PFSK-1 (cell line): ENCODE results near the gene FBN1.

Source experiments
- POLR2AphosphoS5 ChIP-seq: IDR thresholded peaks from 2 replicates; pipeline ENCODE4 v1.6.1; 2012; ENCODE audit warnings: low read depth, mild to moderate bottlenecking, control low read depth, low read length, moderate library complexity
- TAF1 ChIP-seq: IDR thresholded peaks from 2 replicates; pipeline ENCODE4 v1.6.1; 2012; ENCODE audit warnings: low read length, control low read depth, borderline replicate concordance; ENCODE audit not compliant: insufficient read depth

- TF ChIP-seq POLR2AphosphoS5 (no peak), TAF1 (no peak)
Measured at GRCh38 chr15:48407646-48408045, 237.9 kb downstream of the FBN1 start.
